SK-N-SH (cell line): ENCODE results near the gene KIF16B. TPM values are rescaled to one million over a fixed set of nuclear protein-coding genes. Genes with fewer than 3 reads are reported as not detected.

Experiments
- CTCF ChIA-PET: fragments of 300-600, 350-600 bp; formaldehyde crosslinking; extraction: SDS; loops from one replicate; lab custom pipeline; 2021; lab: Yijun Ruan, JAX
- POLR2A ChIA-PET: fragments of 350-600 bp; sonication (Branson Sonifier 250); formaldehyde crosslinking; extraction: SDS; loops from one replicate; lab custom pipeline; 2020; ENCODE audit warnings: antibody characterized with exemption, inconsistent platforms; lab: Yijun Ruan, JAX
- DNase-seq: peaks from one replicate; pipeline ENCODE4 v3.0.0; 2012
- H2AFZ ChIP-seq: fragments of 200-600 bp; sonication (generic); 2 replicates; pipeline ENCODE4 v1.8.1; 2016; ENCODE audit warnings: antibody characterized with exemption, mild to moderate bottlenecking, low read depth
- H3F3A ChIP-seq: fragments of 200-600 bp; sonication (generic); replicated peaks from 2 replicates; pipeline ENCODE3; 2016; ENCODE audit warnings: antibody characterized with exemption, mild to moderate bottlenecking; ENCODE audit not compliant: insufficient read depth
- H3K27ac ChIP-seq, 2 experiments: fragments of 200-500 bp in 1 of 2; fragments of 200-600 bp in 1 of 2; sonication (Bioruptor generic) in 1 of 2; sonication (generic), shearing (Covaris generic) in 1 of 2; 2 replicates each; pipeline versions ENCODE4 v1.5.1 to v1.6.1; 2014 to 2016; ENCODE audit warnings: low read depth in 2 of 2, inconsistent platforms in 1 of 2, low read length in 1 of 2, mild to moderate bottlenecking in 1 of 2, mixed read lengths in 1 of 2
- H3K27me3 ChIP-seq: fragments of 200-600 bp; sonication (generic), shearing (Covaris generic); 2 replicates; pipeline ENCODE4 v1.6.1; 2016; ENCODE audit warnings: mixed run types; ENCODE audit not compliant: insufficient read depth
- H3K36me3 ChIP-seq, 2 experiments: fragments of 200-500 bp in 1 of 2; fragments of 200-600 bp in 1 of 2; sonication (Bioruptor generic) in 1 of 2; sonication (generic) in 1 of 2; replicated peaks in 1 of 2; 2 replicates each; pipeline versions ENCODE3 to v1.5.1; 2014 to 2016; ENCODE audit warnings: low read length in 1 of 2, mild to moderate bottlenecking in 1 of 2; ENCODE audit not compliant: insufficient read depth in 2 of 2, control insufficient read depth in 1 of 2
- H3K4me1 ChIP-seq, 2 experiments: fragments of 200-500 bp in 1 of 2; fragments of 200-600 bp in 1 of 2; sonication (Bioruptor generic) in 1 of 2; sonication (generic), shearing (Covaris generic) in 1 of 2; 2 replicates each; pipeline versions ENCODE4 v1.5.1 to v1.6.1; 2014 to 2016; ENCODE audit warnings: low read depth in 1 of 2, low read length in 1 of 2, mixed run types in 1 of 2; ENCODE audit not compliant: insufficient read depth in 2 of 2, control insufficient read depth in 1 of 2
- H3K4me2 ChIP-seq: fragments of 200-600 bp; sonication (generic), shearing (Covaris generic); 2 replicates; pipeline ENCODE4 v1.6.1; 2017; ENCODE audit warnings: mixed run types
- H3K4me3 ChIP-seq, 2 experiments: fragments of 200-500 bp in 1 of 2; fragments of 200-600 bp in 1 of 2; sonication (Bioruptor generic) in 1 of 2; sonication (generic), shearing (Covaris generic) in 1 of 2; 2 replicates each; pipeline versions ENCODE4 v1.5.1 to v1.8.1; 2014 to 2016; ENCODE audit warnings: low read depth in 2 of 2, inconsistent platforms in 1 of 2, low read length in 1 of 2, mild to moderate bottlenecking in 1 of 2, mixed read lengths in 1 of 2, moderate library complexity in 1 of 2
- H3K79me2 ChIP-seq: fragments of 200-600 bp; sonication (generic); 2 replicates; pipeline ENCODE4 v1.8.1; 2017; ENCODE audit warnings: mild to moderate bottlenecking; ENCODE audit not compliant: insufficient read depth
- H3K9ac ChIP-seq: fragments of 200-600 bp; sonication (generic); 2 replicates; pipeline ENCODE4 v1.6.1; 2017; ENCODE audit warnings: mixed run types
- H3K9me2 ChIP-seq: fragments of 200-600 bp; sonication (generic); 2 replicates; pipeline ENCODE4 v1.6.1; 2017; ENCODE audit warnings: mixed run types
- H3K9me3 ChIP-seq: fragments of 200-600 bp; sonication (generic); 2 replicates; pipeline ENCODE4 v1.6.1; 2017; ENCODE audit warnings: mixed run types, mild to moderate bottlenecking, moderate library complexity
- H4K20me1 ChIP-seq: fragments of 200-600 bp; sonication (generic); 2 replicates; pipeline ENCODE4 v1.6.1; 2017; ENCODE audit warnings: mild to moderate bottlenecking, mixed run types; ENCODE audit not compliant: insufficient read depth
- CHD2 ChIP-seq: fragments of 150-350 bp; IDR thresholded peaks from 2 replicates; pipeline ENCODE4 v1.6.1; 2018; ENCODE audit warnings: low read length; ENCODE audit not compliant: partially characterized antibody
- FOSL2 ChIP-seq: IDR thresholded peaks from 2 replicates; pipeline ENCODE4 v1.4.0; 2012; ENCODE audit warnings: low read depth, mild to moderate bottlenecking, moderate library complexity, borderline replicate concordance
- FOXM1 ChIP-seq: IDR thresholded peaks from 2 replicates; pipeline ENCODE4 v1.4.0; 2012; ENCODE audit warnings: low read depth, mild to moderate bottlenecking
- JUND ChIP-seq: IDR thresholded peaks from 2 replicates; pipeline ENCODE4 v1.4.0; 2012
- TAF1 ChIP-seq: IDR thresholded peaks from 2 replicates; pipeline ENCODE4 v1.6.1; 2012; ENCODE audit warnings: low read depth, mild to moderate bottlenecking, low read length, moderate library complexity, borderline replicate concordance
- USF1 ChIP-seq: IDR thresholded peaks from 2 replicates; pipeline ENCODE4 v1.4.0; 2012; ENCODE audit warnings: low read depth, borderline replicate concordance
- YY1 ChIP-seq: IDR thresholded peaks from 2 replicates; pipeline ENCODE4 v1.4.0; 2012; ENCODE audit warnings: low read depth, mild to moderate bottlenecking
- WGBS: methylation state at CpG from one replicate; pipeline ENCODE4 v1.1.6; 2017; ENCODE audit warnings: low lambda C conversion rate; 5-methylcytosine and 5-hydroxymethylcytosine counted together
- polyA plus RNA-seq, 3 experiments: library from polyadenylated mRNA; depleted of rRNA; stranded (reverse); fragments of >200 nt; gene quantifications; 2 replicates each; pipeline ENCODE4 v1.2.3, GENCODE V29; 2012

The KIF16B gene
- polyA plus RNA-seq, 1 of the 3 experiments (the other 2 are of a cell fraction), result 3.3 TPM

DNA sequence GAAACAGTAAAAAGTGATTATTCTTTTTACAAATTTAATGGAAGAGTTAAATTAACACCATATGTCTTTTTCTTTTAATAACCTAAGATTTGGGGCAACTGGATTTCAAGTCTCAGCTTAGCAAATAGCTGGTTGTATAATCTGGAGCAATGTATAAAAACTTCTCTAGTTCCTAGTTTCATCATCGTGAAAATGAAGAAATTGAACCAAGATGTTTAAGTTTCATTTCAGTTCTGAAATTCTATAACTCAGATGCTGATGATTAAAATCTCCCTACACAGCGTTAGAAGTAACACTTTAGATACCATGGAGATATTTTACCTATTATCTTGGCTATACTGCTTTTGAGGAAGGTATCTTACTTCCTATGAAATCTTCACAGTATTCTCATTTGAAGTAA is 252.0 kb downstream of the KIF16B start:
- no peaks in the 10 kb centered on the region for H3K36me3 ChIP-seq
- H3K79me2 ChIP-seq, result no peaks in the 10 kb centered on the region
- H3K9me2 ChIP-seq, result no peaks in the 10 kb centered on the region
- no peaks in the 10 kb centered on the region for H3K27me3 ChIP-seq
- no peaks in the 10 kb centered on the region for H3K4me1 ChIP-seq
- no peak for DNase-seq
- ChIA-PET POLR2A (no interaction called here), CTCF (no interaction called here)
- H3K9ac ChIP-seq, result no peak overlapping the region
- H2AFZ ChIP-seq, result no peak overlapping the region
- H3K4me3 ChIP-seq, result no peak overlapping the region
- 76% methylated on average over 2 of the region's 2 CpGs for WGBS
- H3K4me2 ChIP-seq, result no peak overlapping the region
- TF ChIP-seq FOSL2, result no peak
- TF ChIP-seq JUND, result no peak
- no peaks in the 10 kb centered on the region for H3F3A ChIP-seq
- H3K27ac ChIP-seq, result no peak overlapping the region
- no peaks in the 10 kb centered on the region for H4K20me1 ChIP-seq
- H3K9me3 ChIP-seq, result no peaks in the 10 kb centered on the region

DNA sequence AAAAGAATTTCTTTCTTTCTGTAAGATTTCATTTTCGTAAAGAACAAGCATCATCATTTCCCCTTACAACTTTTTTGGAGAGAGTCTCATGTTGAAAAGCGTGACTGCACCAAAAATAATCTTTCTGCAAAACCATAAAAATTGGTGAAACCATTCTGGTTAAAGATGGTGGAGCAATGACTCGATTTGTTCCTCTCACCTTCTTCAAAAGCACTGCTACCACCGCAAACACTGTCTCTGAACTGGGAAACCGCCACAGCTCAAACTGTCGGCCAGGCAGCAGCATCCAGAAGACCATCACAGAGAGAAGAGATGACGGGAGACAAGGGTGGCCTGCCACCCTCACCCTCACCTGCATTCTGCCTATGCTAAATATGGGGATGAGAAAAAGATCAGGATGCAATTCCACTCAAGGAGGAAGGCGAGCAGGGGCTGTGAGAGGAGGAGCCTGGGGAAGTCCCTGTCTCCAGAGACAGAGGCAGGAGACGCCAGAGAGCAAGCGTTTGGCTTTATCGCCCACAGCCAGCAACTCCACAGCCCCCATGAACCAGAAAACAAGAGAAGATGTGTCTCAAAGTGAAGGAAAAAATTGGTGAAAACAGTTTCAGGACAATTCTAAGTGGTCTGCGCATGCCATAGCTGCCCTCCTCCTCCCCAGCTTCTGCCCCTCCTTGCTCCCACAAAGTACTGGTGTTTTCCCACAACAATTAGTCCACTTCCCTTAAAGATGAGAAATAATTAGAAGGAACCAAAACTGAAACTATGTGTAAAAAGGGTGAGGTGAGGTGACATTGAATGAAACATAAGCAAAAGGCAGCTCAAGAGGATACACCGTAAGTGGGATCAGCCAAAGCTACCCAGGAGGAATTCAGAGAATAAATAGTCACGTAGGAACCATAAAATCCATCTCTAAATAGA is 255.5 kb downstream of the KIF16B start:
- Histone ChIP-seq H3K9me3 (no peaks in the 10 kb centered on the region), H3K79me2 (no peaks in the 10 kb centered on the region), H3K9me2 (no peaks in the 10 kb centered on the region), H2AFZ (no peak overlapping the region), H3K4me2 (no peak overlapping the region), H3K36me3 (no peaks in the 10 kb centered on the region), H3K4me1 (no peaks in the 10 kb centered on the region), H3K27me3 (no peaks in the 10 kb centered on the region), H3K4me3 (no peak overlapping the region), H3F3A (no peaks in the 10 kb centered on the region), H3K9ac (no peak overlapping the region), H4K20me1 (no peaks in the 10 kb centered on the region), H3K27ac (no peak overlapping the region)
- POLR2A ChIA-PET, result no interaction called here
- TF ChIP-seq FOSL2 (no peak), USF1 (no peak), TAF1 (no peak), CHD2 (no peak)
- DNase-seq, result no peak
- 86% methylated on average over 14 of the region's 14 CpGs for WGBS
- CTCF ChIA-PET, result interaction anchor here (1.2 kb wide), 1 partner anchor 15 kb away, joined by 3 read pairs; no protein-coding TSS in a partner anchor

DNA sequence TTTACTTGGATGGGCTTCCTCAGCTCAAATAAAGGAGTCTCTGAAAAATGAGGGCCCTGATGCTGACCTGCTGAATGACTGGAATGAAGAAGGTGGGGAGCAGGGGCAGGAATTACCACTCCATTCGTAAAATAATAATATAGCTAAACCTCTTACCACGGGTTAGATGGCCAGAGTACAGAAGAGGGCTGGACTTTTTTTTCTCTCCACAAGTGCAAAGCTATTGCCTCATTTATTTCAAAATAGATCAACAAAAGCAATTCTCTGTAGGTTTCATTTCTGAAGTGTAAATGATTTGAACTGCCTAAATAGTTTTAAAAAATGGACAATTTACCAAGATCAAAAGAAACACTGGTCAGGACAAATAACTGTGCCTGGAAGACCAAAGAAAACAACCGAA is 256.7 kb downstream of the KIF16B start:
- Histone ChIP-seq H3K9me2 (no peaks in the 10 kb centered on the region), H4K20me1 (no peaks in the 10 kb centered on the region), H3F3A (no peaks in the 10 kb centered on the region), H3K27me3 (no peaks in the 10 kb centered on the region), H3K4me1 (no peaks in the 10 kb centered on the region), H2AFZ (no peak overlapping the region), H3K4me3 (no peak overlapping the region), H3K9me3 (no peaks in the 10 kb centered on the region), H3K36me3 (no peaks in the 10 kb centered on the region), H3K4me2 (no peak overlapping the region), H3K9ac (no peak overlapping the region), H3K27ac (no peak overlapping the region), H3K79me2 (no peaks in the 10 kb centered on the region)
- TF ChIP-seq FOXM1 (no peak), USF1 (no peak), YY1 (no peak)
- ChIA-PET POLR2A (no interaction called here), CTCF (interaction anchor here (1.4 kb wide), 1 partner anchor 10 kb away, joined by 5 read pairs; no protein-coding TSS in a partner anchor)
- no peak for DNase-seq
- WGBS, result 80% methylated on average over 3 of the region's 3 CpGs
